CD4-positive, alpha-beta T cell (primary cell): ENCODE results near the gene SPATA12. TPM values are rescaled to one million over a fixed set of nuclear protein-coding genes. Genes with fewer than 3 reads are reported as not detected.

Experiments used
- ATAC-seq: fragments of 200-7000 bp; cut with Tn5 transposase; one replicate; pipeline ENCODE4 v1.10.0; 2022; ENCODE audit warnings: mild to moderate bottlenecking; ENCODE audit not compliant: poor library complexity
- CTCF ChIA-PET: fragments of 350-600 bp; sonication (Branson Sonifier 250); formaldehyde crosslinking; loops from one replicate; lab custom pipeline; 2021; ENCODE audit warnings: antibody characterized with exemption, inconsistent platforms; lab: Charles Lee
- POLR2A ChIA-PET: fragments of 350-600 bp; sonication (Branson Sonifier 250); formaldehyde crosslinking; loops from one replicate; lab custom pipeline; 2021; ENCODE audit warnings: antibody characterized with exemption, inconsistent platforms; lab: Charles Lee
- DNase-seq, 14 experiments: peaks; one replicate each; pipeline ENCODE4 v3.0.0-alpha.2; 2013 to 2020; ENCODE audit warnings: mixed read lengths in 2 of 14
- H3K27ac ChIP-seq, 2 donors: one replicate each; pipeline versions ENCODE4 v1.5.1 to v1.7.0; 2013; ENCODE audit warnings: low read length in 2 of 2, low read depth in 1 of 2, mild to moderate bottlenecking in 1 of 2
- H3K27me3 ChIP-seq, 2 experiments: 1 replicate in 1 of 2; 2 replicates in 1 of 2; pipeline versions ENCODE4 v1.6.1 to v1.7.0; 2013; ENCODE audit warnings: low read length in 2 of 2, control low read depth in 1 of 2, mild to moderate bottlenecking in 1 of 2, moderate library complexity in 1 of 2; ENCODE audit not compliant: insufficient read depth in 2 of 2, control insufficient read depth in 1 of 2
- H3K36me3 ChIP-seq: one replicate; pipeline ENCODE4 v1.6.1; 2013; ENCODE audit warnings: low read length, control low read depth; ENCODE audit not compliant: insufficient read depth
- H3K4me1 ChIP-seq: one replicate; pipeline ENCODE4 v1.6.1; 2013; ENCODE audit warnings: low read length, control low read depth; ENCODE audit not compliant: insufficient read depth
- H3K4me3 ChIP-seq: one replicate; pipeline ENCODE4 v1.5.1; 2013; ENCODE audit warnings: mild to moderate bottlenecking, low read length, moderate library complexity
- H3K9me3 ChIP-seq, 2 experiments: 1 replicate in 1 of 2; 2 replicates in 1 of 2; pipeline versions ENCODE4 v1.6.1 to v1.7.0; 2013; ENCODE audit warnings: low read length in 2 of 2, mild to moderate bottlenecking in 2 of 2, control low read depth in 1 of 2, moderate library complexity in 1 of 2; ENCODE audit not compliant: control insufficient read depth in 1 of 2, insufficient read depth in 1 of 2
- H3K27ac Mint-ChIP-seq: one replicate; pipeline ENCODE4 v1.8.0; 2020; ENCODE audit warnings: mixed read lengths
- H3K27me3 Mint-ChIP-seq: one replicate; pipeline ENCODE4 v1.8.0; 2021; ENCODE audit warnings: mixed read lengths
- H3K36me3 Mint-ChIP-seq: one replicate; pipeline ENCODE4 v1.8.0; 2021; ENCODE audit warnings: low read depth, mixed read lengths
- H3K4me1 Mint-ChIP-seq: one replicate; pipeline ENCODE4 v1.8.0; 2021; ENCODE audit warnings: low read depth, mixed read lengths
- H3K4me3 Mint-ChIP-seq: one replicate; pipeline ENCODE4 v1.8.0; 2020; ENCODE audit warnings: mild to moderate bottlenecking, mixed read lengths
- H3K9me3 Mint-ChIP-seq: one replicate; pipeline ENCODE4 v1.8.0; 2020; ENCODE audit warnings: mixed read lengths
- intact Hi-C, 2 experiments: fragments of 100-400 bp; cut with DNase I in 1 of 2; cut with micrococcal nuclease in 1 of 2; formaldehyde crosslinking; loops; one replicate each; pipeline versions ENCODE4 v1.15.1 to v1.9.0; 2023 to 2025; cut with DNase I, micrococcal nuclease
- total RNA-seq, 174 experiments: library from RNA in 2 of 174; stranded (reverse) in 2 of 174; gene quantifications; one replicate each; pipeline ENCODE4 v1.2.3 and lab custom pipeline; 2021 to 2026
- TF ChIP-seq, protein P1 (sequence below): fragments of 200-600 bp; IDR thresholded peaks from one replicate; pipeline ENCODE4 v1.8.0; 2022; ENCODE audit warnings: antibody characterized with exemption, mild to moderate bottlenecking

The SPATA12 gene
- total RNA-seq, 2 experiments from 2014 or later = not detected

DNA sequence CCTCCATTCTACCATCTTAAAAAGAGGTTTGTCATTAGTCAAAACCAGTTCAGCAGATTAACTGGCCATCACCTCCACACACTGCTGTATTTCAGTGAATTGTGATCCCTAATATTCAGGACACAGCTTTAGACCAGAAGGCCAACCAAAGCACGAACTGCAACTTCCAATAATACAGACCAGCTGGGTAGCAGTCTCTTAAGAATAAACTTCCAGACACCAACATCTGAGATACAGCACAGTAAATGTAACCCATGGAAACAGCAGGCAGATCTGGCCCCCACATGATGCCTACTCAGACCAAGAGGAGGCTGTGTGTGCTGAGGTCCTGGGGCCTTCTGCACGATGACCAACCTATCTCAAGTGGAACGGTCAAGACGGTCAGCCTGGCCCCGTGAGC is 34.9 kb downstream of the SPATA12 start:
- TF ChIP-seq, protein P1, sequence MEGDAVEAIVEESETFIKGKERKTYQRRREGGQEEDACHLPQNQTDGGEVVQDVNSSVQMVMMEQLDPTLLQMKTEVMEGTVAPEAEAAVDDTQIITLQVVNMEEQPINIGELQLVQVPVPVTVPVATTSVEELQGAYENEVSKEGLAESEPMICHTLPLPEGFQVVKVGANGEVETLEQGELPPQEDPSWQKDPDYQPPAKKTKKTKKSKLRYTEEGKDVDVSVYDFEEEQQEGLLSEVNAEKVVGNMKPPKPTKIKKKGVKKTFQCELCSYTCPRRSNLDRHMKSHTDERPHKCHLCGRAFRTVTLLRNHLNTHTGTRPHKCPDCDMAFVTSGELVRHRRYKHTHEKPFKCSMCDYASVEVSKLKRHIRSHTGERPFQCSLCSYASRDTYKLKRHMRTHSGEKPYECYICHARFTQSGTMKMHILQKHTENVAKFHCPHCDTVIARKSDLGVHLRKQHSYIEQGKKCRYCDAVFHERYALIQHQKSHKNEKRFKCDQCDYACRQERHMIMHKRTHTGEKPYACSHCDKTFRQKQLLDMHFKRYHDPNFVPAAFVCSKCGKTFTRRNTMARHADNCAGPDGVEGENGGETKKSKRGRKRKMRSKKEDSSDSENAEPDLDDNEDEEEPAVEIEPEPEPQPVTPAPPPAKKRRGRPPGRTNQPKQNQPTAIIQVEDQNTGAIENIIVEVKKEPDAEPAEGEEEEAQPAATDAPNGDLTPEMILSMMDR = no peak
- H3K9me3 Mint-ChIP-seq = no peaks in the 10 kb centered on the region

DNA sequence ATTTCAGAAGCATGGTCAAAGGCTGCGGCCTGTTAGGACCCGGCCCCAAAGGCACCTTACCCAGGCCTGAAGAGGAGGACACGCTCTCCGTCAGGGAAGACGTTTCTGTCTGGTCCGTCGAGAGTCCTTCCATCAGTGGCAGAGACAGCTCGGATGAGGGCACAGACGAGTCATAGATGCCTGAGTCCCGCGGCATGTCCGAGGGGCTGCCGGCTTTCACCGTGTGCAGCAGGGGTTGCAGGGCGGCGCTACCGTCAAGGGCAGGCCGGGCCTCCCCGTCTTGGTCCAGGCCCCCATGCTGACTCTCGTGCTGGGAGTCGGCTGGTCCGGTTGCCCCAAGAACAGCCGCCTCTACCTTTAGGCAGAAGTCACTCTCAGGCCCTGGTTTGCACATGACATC is 37.1 kb downstream of the SPATA12 start:
- Mint-ChIP-seq H3K4me1 (no peaks in the 10 kb centered on the region), H3K9me3 (no peaks in the 10 kb centered on the region), H3K27me3 (no peaks in the 10 kb centered on the region), H3K36me3 (no peaks in the 10 kb centered on the region), H3K4me3 (no peak overlapping the region), H3K27ac (no peak overlapping the region)
- H3K27ac ChIP-seq = no peak overlapping the region
- H3K4me3 ChIP-seq = no peak overlapping the region
- DNase-seq = no peak
- no peaks in the 10 kb centered on the region for H3K36me3 ChIP-seq
- no peaks in the 10 kb centered on the region for H3K9me3 ChIP-seq
- ATAC-seq = no peak
- ChIA-PET POLR2A (no interaction called here), CTCF (no interaction called here)
- no peaks in the 10 kb centered on the region for H3K4me1 ChIP-seq
- H3K27me3 ChIP-seq = no peaks in the 10 kb centered on the region
- intact Hi-C loops = no loop called here
- TF ChIP-seq, protein P1 = no peak

More for the DNA sequence above, 34.9 kb downstream of the SPATA12 start:
- no peaks in the 10 kb centered on the region for H3K36me3 Mint-ChIP-seq
- Histone ChIP-seq H3K27me3 (no peaks in the 10 kb centered on the region), H3K4me1 (no peaks in the 10 kb centered on the region), H3K4me3 (no peak overlapping the region), H3K27ac (no peak overlapping the region), H3K9me3 (no peaks in the 10 kb centered on the region), H3K36me3 (no peaks in the 10 kb centered on the region)
- no peak for ATAC-seq
- H3K4me3 Mint-ChIP-seq = no peak overlapping the region
- H3K27ac Mint-ChIP-seq = no peak overlapping the region
- ChIA-PET CTCF (no interaction called here), POLR2A (no interaction called here)
- no peak for DNase-seq
- intact Hi-C loops = no loop called here
- peaks cover 5% of the 10 kb centered on the region for H3K27me3 Mint-ChIP-seq
- no peaks in the 10 kb centered on the region for H3K4me1 Mint-ChIP-seq

DNA sequence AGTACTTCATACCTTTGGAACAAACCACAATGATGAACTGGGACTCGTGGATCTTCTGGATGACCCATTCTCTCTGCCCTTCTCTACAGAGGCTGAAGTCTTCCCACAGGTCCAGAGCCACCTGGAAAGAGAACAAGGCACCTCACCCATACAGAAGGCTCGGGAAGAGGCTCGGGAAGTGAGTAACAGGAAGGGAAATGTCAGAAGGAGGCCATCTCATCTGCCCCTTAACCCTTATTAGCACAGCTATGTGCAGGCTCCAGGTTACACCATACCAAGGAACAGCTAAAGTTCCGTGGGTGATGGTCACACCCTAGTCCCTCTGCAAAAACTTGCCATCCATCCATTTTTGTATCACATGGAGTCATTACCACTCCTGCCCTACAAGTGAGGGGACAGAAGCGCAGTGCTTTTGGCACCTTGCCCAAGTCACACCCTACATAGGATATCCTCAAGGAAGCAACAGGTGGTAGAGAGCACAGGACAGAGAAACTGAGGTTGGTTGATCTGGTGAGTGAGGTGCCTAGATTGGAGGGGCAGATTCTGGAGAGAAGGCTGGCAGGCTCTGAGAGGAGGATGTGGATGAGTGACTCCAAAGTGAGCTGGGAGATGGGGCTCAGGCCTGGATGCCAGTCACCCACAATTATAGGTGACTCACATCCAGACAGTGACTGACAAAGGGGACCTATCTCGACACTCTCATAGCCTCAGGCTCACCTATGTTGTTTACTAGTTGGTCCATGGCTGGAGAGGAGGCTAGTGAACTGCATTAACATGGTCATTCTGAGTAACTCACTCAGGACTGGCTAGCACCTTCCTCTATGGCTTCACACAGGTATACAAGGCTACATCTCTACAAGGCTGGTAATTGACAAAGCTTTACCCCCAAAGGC is 38.2 kb downstream of the SPATA12 start:
- intact Hi-C loops = no loop called here
- H3K4me3 ChIP-seq = no peak overlapping the region
- CTCF ChIA-PET = no interaction called here
- H3K27ac Mint-ChIP-seq = no peak overlapping the region
- no peak for ATAC-seq
- no peaks in the 10 kb centered on the region for H3K4me1 ChIP-seq
- no peaks in the 10 kb centered on the region for H3K27me3 ChIP-seq
- no peaks in the 10 kb centered on the region for H3K9me3 ChIP-seq
- no peaks in the 10 kb centered on the region for H3K9me3 Mint-ChIP-seq
- no peak overlapping the region for H3K4me3 Mint-ChIP-seq
- H3K27ac ChIP-seq = no peak overlapping the region
- POLR2A ChIA-PET = no interaction called here
- TF ChIP-seq, protein P1 = no peak
- H3K36me3 ChIP-seq = no peaks in the 10 kb centered on the region
- H3K4me1 Mint-ChIP-seq = no peaks in the 10 kb centered on the region
- DNase-seq = no peak
- no peaks in the 10 kb centered on the region for H3K27me3 Mint-ChIP-seq
- H3K36me3 Mint-ChIP-seq = no peaks in the 10 kb centered on the region
